Renal cortical epithelial cell (primary cell): ENCODE results near the gene AK5. TPM values are rescaled to one million over a fixed set of nuclear protein-coding genes. Genes with fewer than 3 reads are reported as not detected.

Source experiments
- DNase-seq: peaks from one replicate; pipeline ENCODE4 v3.0.0-alpha.2; 2011; ENCODE audit warnings: low read depth
- total RNA-seq: library from RNA; depleted of rRNA; stranded (reverse); fragments of >200 nt; gene quantifications from 2 replicates; pipeline ENCODE4 v1.2.3, GENCODE V29; 2014

Gene AK5
- total RNA-seq, 1 donor from 2014 or later, result 15.6 TPM

- DNase-seq, result no peak
Measured at GRCh38 chr1:77592906-77593305, 311.1 kb downstream of the AK5 start.

- no peak for DNase-seq
Measured at GRCh38 chr1:77594366-77595112, 312.7 kb downstream of the AK5 start.

GRCh38 chr1:77597310-77597709 lies 315.5 kb downstream of the AK5 start:
- DNase-seq, result no peak

DNA sequence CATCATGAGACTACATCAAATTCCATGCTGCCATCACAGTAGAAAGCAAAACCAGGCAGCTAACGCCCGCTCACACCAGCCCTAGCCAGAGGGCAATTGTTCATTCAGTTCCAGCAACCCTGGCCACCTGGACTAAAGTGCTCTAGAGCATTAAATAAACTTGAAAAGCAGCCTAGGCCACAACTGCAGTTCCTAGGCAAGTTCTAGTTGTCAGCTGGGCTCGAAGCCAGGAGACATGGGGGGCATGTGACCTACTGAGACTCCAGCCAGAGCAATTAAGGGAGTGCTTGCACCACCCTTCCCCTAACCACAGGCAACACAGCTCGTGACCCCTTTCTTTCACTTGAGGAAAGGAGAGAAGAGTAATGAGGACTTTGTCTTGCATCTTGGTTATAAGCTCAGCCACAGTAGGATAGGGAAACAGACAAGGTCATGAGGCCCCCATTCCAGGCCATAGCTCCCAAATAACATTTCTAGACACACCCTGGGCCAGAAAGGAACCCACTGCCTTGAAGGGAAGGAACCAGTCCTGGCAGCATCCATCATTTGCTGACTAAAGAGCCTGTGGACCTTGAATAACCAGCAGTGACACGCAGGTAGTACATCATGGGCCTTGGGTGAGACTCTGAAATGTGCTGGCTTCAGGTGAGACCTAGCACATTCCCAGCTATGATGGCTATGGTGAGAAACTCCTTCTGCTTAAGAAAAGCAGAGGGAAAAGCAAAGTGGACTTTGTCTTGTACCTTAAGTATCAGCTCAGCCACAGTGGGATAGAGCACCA lies 323.6 kb downstream of the AK5 start:
- peak; percentile 95 for DNase-seq

- DNase-seq, result no peak
Measured at GRCh38 chr1:77608893-77609292, 327.1 kb downstream of the AK5 start.

Other genes with a start within 250 kb of the AK5 start
- gene PIGK, start 62.6 kb upstream of the AK5 start, total RNA-seq, result 55.2 and 57.2 TPM in 2 replicates